HEK293 (cell line): ENCODE results near the gene CEP112.
A peak's percentile ranks its signal among the peaks of the same experiment; 100 is the strongest.

Experiments used
- CTCF ChIA-PET: fragments of 350-600 bp; formaldehyde crosslinking; extraction: SDS; loops from one replicate; lab custom pipeline; 2021; ENCODE audit warnings: antibody characterized with exemption; lab: Yijun Ruan, JAX
- POLR2A ChIA-PET: fragments of 300-600 bp; formaldehyde crosslinking; extraction: SDS; loops from one replicate; lab custom pipeline; 2020; ENCODE audit warnings: antibody characterized with exemption, inconsistent platforms; lab: Yijun Ruan, JAX
- H3K27ac ChIP-seq: fragments of 200-500 bp; sonication (Bioruptor generic); 2 replicates; pipeline ENCODE4 v1.5.1; 2014; ENCODE audit warnings: low read depth, low read length, control low read depth, inconsistent platforms; ENCODE audit errors: extremely low read depth
- H3K36me3 ChIP-seq, 2 experiments: fragments of 200-500 bp in 1 of 2; sonication (Bioruptor generic) in 1 of 2; 1 replicate in 1 of 2; 2 replicates in 1 of 2; pipeline ENCODE4 v1.5.1; 2014 to 2017; ENCODE audit warnings: inconsistent platforms in 2 of 2, low read length in 2 of 2; ENCODE audit not compliant: control insufficient read depth in 2 of 2, insufficient read depth in 1 of 2
- H3K4me1 ChIP-seq: fragments of 200-500 bp; sonication (Bioruptor generic); 2 replicates; pipeline ENCODE4 v1.5.1; 2014; ENCODE audit warnings: mild to moderate bottlenecking, low read length, inconsistent platforms; ENCODE audit not compliant: control insufficient read depth, insufficient read depth
- H3K4me3 ChIP-seq: 2 replicates; pipeline ENCODE4 v1.5.1; 2011; ENCODE audit warnings: low read depth, mild to moderate bottlenecking, control low read depth, low read length, moderate library complexity
- H3K9me3 ChIP-seq: fragments of 200-500 bp; sonication (Bioruptor generic); 2 replicates; pipeline ENCODE4 v1.5.1; 2014; ENCODE audit warnings: low read depth, low read length, inconsistent platforms; ENCODE audit not compliant: control insufficient read depth, insufficient read depth
- MEIS1 ChIP-seq: sonication (generic); formaldehyde crosslinking; IDR thresholded peaks from 2 replicates; pipeline ENCODE4 v1.8.1; 2022; ENCODE audit warnings: missing genetic modification reagents, mild to moderate bottlenecking, borderline replicate concordance
- MYNN ChIP-seq: fragments of 450-650 bp; formaldehyde crosslinking; IDR thresholded peaks from 2 replicates; pipeline ENCODE4 v1.5.1; 2016; ENCODE audit warnings: missing biosample characterization, missing genetic modification characterization, borderline replicate concordance
- SCRT2 ChIP-seq: fragments of 450-650 bp; formaldehyde crosslinking; IDR thresholded peaks from 2 replicates; pipeline ENCODE4 v1.5.1; 2016; ENCODE audit warnings: missing biosample characterization, missing genetic modification characterization
- SETDB1 ChIP-seq: IDR thresholded peaks from one replicate; pipeline ENCODE4 v1.6.1; 2017; ENCODE audit warnings: mild to moderate bottlenecking, low read length, moderate library complexity, mixed read lengths; ENCODE audit not compliant: insufficient read length
- YY1 ChIP-seq: fragments of 450-650 bp; formaldehyde crosslinking; IDR thresholded peaks from 2 replicates; pipeline ENCODE4 v1.5.1; 2018; ENCODE audit warnings: missing biosample characterization, missing genetic modification characterization
- ZBTB48 ChIP-seq: fragments of 450-650 bp; formaldehyde crosslinking; IDR thresholded peaks from 2 replicates; pipeline ENCODE4 v1.5.1; 2016; ENCODE audit warnings: missing biosample characterization, missing genetic modification characterization
- ZBTB8A ChIP-seq: fragments of 450-650 bp; formaldehyde crosslinking; IDR thresholded peaks from 2 replicates; pipeline ENCODE4 v1.5.1; 2016; ENCODE audit warnings: missing biosample characterization, missing genetic modification characterization
- ZEB2 ChIP-seq: fragments of 450-650 bp; formaldehyde crosslinking; IDR thresholded peaks from 2 replicates; pipeline ENCODE4 v1.5.1; 2016; ENCODE audit warnings: missing biosample characterization, missing genetic modification characterization
- ZNF132 ChIP-seq: fragments of 450-650 bp; formaldehyde crosslinking; IDR thresholded peaks from 2 replicates; pipeline ENCODE4 v1.5.1; 2017; ENCODE audit warnings: missing biosample characterization, missing genetic modification characterization, borderline replicate concordance
- ZNF133 ChIP-seq: fragments of 450-650 bp; formaldehyde crosslinking; IDR thresholded peaks from 2 replicates; pipeline ENCODE4 v1.5.1; 2016; ENCODE audit warnings: missing biosample characterization, missing genetic modification characterization
- ZNF146 ChIP-seq: fragments of 450-650 bp; formaldehyde crosslinking; IDR thresholded peaks from 2 replicates; pipeline ENCODE4 v1.5.1; 2016; ENCODE audit warnings: missing biosample characterization, missing genetic modification characterization
- ZNF155 ChIP-seq: fragments of 450-650 bp; formaldehyde crosslinking; IDR thresholded peaks from 2 replicates; pipeline ENCODE4 v1.5.1; 2016; ENCODE audit warnings: missing biosample characterization, missing genetic modification characterization
- ZNF202 ChIP-seq: fragments of 450-650 bp; formaldehyde crosslinking; IDR thresholded peaks from 2 replicates; pipeline ENCODE4 v1.5.1; 2016; ENCODE audit warnings: missing biosample characterization, missing genetic modification characterization, borderline replicate concordance
- ZNF274 ChIP-seq, 2 experiments: fragments of 200-500 bp in 1 of 2; fragments of 450-650 bp in 1 of 2; sonication (Bioruptor generic) in 1 of 2; formaldehyde crosslinking in 1 of 2; IDR thresholded peaks; 2 replicates each; pipeline versions ENCODE4 v1.5.1 to v1.6.1; 2014 to 2016; ENCODE audit warnings: borderline replicate concordance in 1 of 2, inconsistent platforms in 1 of 2, low read length in 1 of 2, missing biosample characterization in 1 of 2, missing genetic modification characterization in 1 of 2
- ZNF366 ChIP-seq: fragments of 450-650 bp; formaldehyde crosslinking; conservative IDR thresholded peaks from 2 replicates; pipeline ENCODE4 v1.5.1; 2016; ENCODE audit warnings: missing biosample characterization, missing genetic modification characterization
- ZNF37A ChIP-seq: fragments of 450-650 bp; IDR thresholded peaks from 2 replicates; pipeline ENCODE4 v1.5.1; 2018; ENCODE audit warnings: missing biosample characterization, missing genetic modification characterization
- ZNF423 ChIP-seq: fragments of 450-650 bp; formaldehyde crosslinking; IDR thresholded peaks from 2 replicates; pipeline ENCODE4 v1.5.1; 2016; ENCODE audit warnings: missing biosample characterization, missing genetic modification characterization
- ZNF548 ChIP-seq: fragments of 450-650 bp; formaldehyde crosslinking; IDR thresholded peaks from 2 replicates; pipeline ENCODE4 v1.5.1; 2016; ENCODE audit warnings: missing biosample characterization, missing genetic modification characterization
- ZNF558 ChIP-seq: fragments of 450-650 bp; formaldehyde crosslinking; IDR thresholded peaks from 2 replicates; pipeline ENCODE4 v1.5.1; 2016; ENCODE audit warnings: missing biosample characterization, missing genetic modification characterization
- ZNF596 ChIP-seq: fragments of 450-650 bp; IDR thresholded peaks from 2 replicates; pipeline ENCODE4 v1.5.0; 2018; ENCODE audit warnings: missing biosample characterization, mild to moderate bottlenecking, missing genetic modification characterization, moderate library complexity
- ZNF658 ChIP-seq: fragments of 450-650 bp; formaldehyde crosslinking; IDR thresholded peaks from 2 replicates; pipeline ENCODE4; 2016; ENCODE audit warnings: missing biosample characterization, missing genetic modification characterization
- ZNF776 ChIP-seq: fragments of 450-650 bp; formaldehyde crosslinking; IDR thresholded peaks from 2 replicates; pipeline ENCODE4 v1.5.0; 2017; ENCODE audit warnings: missing biosample characterization, missing genetic modification characterization, borderline replicate concordance
- ZNF785 ChIP-seq: fragments of 450-650 bp; formaldehyde crosslinking; IDR thresholded peaks from 2 replicates; pipeline ENCODE4 v1.5.1; 2016; ENCODE audit warnings: missing biosample characterization, missing genetic modification characterization
- ZSCAN16 ChIP-seq: fragments of 450-650 bp; formaldehyde crosslinking; IDR thresholded peaks from 2 replicates; pipeline ENCODE4 v1.5.1; 2016; ENCODE audit warnings: missing biosample characterization, missing genetic modification characterization
- TF ChIP-seq, protein P1 (sequence below): fragments of 450-650 bp; formaldehyde crosslinking; conservative IDR thresholded peaks from 2 replicates; pipeline ENCODE4 v1.5.1; 2016; ENCODE audit warnings: low read depth, missing biosample characterization, missing genetic modification characterization
- TF ChIP-seq, protein P2 (sequence below): fragments of 450-650 bp; formaldehyde crosslinking; optimal IDR thresholded peaks from 2 replicates; pipeline ENCODE3; 2016; ENCODE audit warnings: missing biosample characterization, mild to moderate bottlenecking, missing genetic modification characterization

The CEP112 gene

DNA sequence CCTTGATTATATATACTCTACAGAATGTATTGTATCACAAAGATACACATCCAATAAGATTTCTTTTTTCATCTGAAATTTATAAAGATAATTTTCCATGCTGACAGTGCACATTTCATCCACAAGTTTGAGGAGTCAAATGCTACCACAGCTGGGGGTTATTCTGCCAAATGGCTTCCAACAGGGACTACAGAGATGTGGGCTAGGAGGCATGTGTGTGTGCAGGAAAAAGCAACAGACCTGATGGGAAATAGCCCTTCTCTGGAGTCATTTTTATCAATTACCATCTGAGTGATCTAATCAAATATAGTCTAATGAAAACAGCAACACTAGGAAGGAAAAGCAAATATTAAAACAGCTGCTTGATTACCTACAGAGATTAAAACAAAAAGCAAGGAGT is 290.5 kb downstream of the CEP112 start:
- ChIA-PET CTCF (interaction anchor here (1.2 kb wide), 1 partner anchor 607 kb away, joined by 3 read pairs; no protein-coding TSS in a partner anchor), POLR2A (no interaction called here)
- no peaks in the 10 kb centered on the region for H3K4me1 ChIP-seq
- TF ChIP-seq ZBTB48, result no peak
- no peak for TF ChIP-seq ZNF274 (IDR thresholded peaks at IDR 0.05; ENCODE audit: low read length)
- TF ChIP-seq ZNF274 (tag by site-specific recombination; IDR thresholded peaks at IDR 0.05; ENCODE audit: borderline replicate concordance), result no peak
- TF ChIP-seq ZNF133 (tag by site-specific recombination), result no peak
- TF ChIP-seq ZNF596 (tag by site-specific recombination), result no peak
- TF ChIP-seq ZNF132 (tag by site-specific recombination), result no peak
- no peak for TF ChIP-seq MYNN (tag by site-specific recombination)
- TF ChIP-seq ZEB2 (tag by site-specific recombination), result no peak
- H3K4me3 ChIP-seq, result no peak overlapping the region
- H3K27ac ChIP-seq, result no peak overlapping the region
- no peaks in the 10 kb centered on the region for H3K36me3 ChIP-seq
- no peaks in the 10 kb centered on the region for H3K9me3 ChIP-seq

DNA sequence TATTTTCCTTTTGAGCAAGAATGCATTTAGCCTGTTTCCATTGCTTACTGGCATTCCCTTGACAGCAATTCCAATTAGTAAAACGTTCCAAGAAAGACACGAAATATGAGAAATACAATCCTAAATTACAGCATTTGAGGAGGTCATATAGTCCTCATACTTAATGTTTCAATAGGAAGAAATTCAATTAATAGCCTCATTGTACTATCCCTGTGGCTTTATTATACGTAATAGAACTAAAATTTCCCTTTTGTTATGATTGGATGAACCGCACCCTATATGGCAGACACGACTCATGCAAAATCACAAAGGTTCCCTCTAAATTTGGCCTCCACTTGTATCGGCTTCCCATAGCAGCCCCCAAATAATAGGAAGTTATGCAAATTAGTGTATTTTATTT is 291.7 kb downstream of the CEP112 start:
- TF ChIP-seq ZBTB8A (no peak), ZNF274 (IDR thresholded peaks at IDR 0.05; ENCODE audit: low read length) (no peak), ZNF274 (tag by site-specific recombination; IDR thresholded peaks at IDR 0.05; ENCODE audit: borderline replicate concordance) (no peak), SETDB1 (no peak), ZNF37A (tag by site-specific recombination) (no peak), ZNF202 (tag by site-specific recombination) (no peak), ZNF423 (tag by site-specific recombination) (no peak)
- TF ChIP-seq, protein P1, sequence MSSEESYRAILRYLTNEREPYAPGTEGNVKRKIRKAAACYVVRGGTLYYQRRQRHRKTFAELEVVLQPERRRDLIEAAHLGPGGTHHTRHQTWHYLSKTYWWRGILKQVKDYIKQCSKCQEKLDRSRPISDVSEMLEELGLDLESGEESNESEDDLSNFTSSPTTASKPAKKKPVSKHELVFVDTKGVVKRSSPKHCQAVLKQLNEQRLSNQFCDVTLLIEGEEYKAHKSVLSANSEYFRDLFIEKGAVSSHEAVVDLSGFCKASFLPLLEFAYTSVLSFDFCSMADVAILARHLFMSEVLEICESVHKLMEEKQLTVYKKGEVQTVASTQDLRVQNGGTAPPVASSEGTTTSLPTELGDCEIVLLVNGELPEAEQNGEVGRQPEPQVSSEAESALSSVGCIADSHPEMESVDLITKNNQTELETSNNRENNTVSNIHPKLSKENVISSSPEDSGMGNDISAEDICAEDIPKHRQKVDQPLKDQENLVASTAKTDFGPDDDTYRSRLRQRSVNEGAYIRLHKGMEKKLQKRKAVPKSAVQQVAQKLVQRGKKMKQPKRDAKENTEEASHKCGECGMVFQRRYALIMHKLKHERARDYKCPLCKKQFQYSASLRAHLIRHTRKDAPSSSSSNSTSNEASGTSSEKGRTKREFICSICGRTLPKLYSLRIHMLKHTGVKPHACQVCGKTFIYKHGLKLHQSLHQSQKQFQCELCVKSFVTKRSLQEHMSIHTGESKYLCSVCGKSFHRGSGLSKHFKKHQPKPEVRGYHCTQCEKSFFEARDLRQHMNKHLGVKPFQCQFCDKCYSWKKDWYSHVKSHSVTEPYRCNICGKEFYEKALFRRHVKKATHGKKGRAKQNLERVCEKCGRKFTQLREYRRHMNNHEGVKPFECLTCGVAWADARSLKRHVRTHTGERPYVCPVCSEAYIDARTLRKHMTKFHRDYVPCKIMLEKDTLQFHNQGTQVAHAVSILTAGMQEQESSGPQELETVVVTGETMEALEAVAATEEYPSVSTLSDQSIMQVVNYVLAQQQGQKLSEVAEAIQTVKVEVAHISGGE (tag by site-specific recombination), result no peak
- TF ChIP-seq, all 188 proteins: peak for 0
- Histone ChIP-seq H3K27ac (no peak overlapping the region), H3K4me3 (no peak overlapping the region), H3K4me1 (no peaks in the 10 kb centered on the region), H3K9me3 (no peaks in the 10 kb centered on the region), H3K36me3 (no peaks in the 10 kb centered on the region)
- ChIA-PET POLR2A (no interaction called here), CTCF (interaction anchor here (0.6 kb wide), 1 partner anchor 103 kb away, joined by 4 read pairs; no protein-coding TSS in a partner anchor)

DNA sequence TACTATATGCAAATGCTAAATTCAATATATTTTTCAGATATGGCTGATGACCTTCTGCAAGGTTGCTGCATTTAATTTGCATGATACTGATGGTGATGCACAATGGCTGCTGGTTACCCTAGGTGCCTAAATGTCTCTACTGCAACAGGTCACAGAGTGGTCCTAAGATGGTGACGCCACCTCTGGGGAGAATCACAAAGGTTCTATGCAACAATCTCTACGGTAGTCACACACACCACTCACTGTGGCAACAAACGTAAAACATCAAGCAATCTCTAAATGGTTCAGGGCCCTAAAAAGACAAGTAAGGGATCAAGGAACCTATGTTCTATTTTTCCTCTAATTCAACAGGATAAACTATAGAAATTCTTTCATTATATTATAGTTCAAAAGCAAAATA is 293.3 kb downstream of the CEP112 start:
- 0 out of 2 replicates have a peak, but pooled peaks have one; percentile 34 for TF ChIP-seq SCRT2 (tag by site-specific recombination)
- no peak for TF ChIP-seq ZNF785 (tag by site-specific recombination)
- ChIA-PET POLR2A (no interaction called here), CTCF (interaction anchor here (0.6 kb wide), 1 partner anchor 63 kb away, joined by 3 read pairs; no protein-coding TSS in a partner anchor)
- no peaks in the 10 kb centered on the region for H3K4me1 ChIP-seq
- H3K9me3 ChIP-seq, result no peaks in the 10 kb centered on the region
- H3K27ac ChIP-seq, result no peak overlapping the region
- H3K36me3 ChIP-seq, result no peaks in the 10 kb centered on the region
- H3K4me3 ChIP-seq, result no peak overlapping the region

DNA sequence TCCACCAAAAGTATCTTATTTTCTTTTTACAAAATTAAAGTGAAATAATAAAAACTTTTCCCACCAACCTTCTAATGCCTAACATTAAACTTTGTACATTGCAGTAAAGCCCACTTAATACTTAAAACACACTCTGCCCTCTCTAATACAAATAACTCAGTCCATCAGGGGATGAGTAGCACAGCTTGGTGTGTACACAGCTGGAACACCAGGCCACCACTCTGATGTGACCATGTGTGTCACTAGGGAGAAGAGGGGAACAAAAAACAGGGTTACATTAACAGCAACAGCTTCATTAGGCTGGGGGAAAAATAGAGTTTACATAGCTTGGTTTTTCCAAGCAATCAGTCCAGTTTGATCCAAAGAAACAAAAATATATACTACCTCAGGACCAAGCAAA is 295.0 kb downstream of the CEP112 start:
- H3K27ac ChIP-seq, result no peak overlapping the region
- no peak overlapping the region for H3K4me3 ChIP-seq
- CTCF ChIA-PET, result no interaction called here
- H3K4me1 ChIP-seq, result no peaks in the 10 kb centered on the region
- no peak for TF ChIP-seq ZNF366
- no peak for TF ChIP-seq ZNF146 (tag by site-specific recombination)
- no peak for TF ChIP-seq ZNF155 (tag by site-specific recombination)
- no peak for TF ChIP-seq ZNF558
- no peak for TF ChIP-seq ZNF658 (tag by site-specific recombination)
- no peak for TF ChIP-seq ZNF776
- TF ChIP-seq, protein P2, sequence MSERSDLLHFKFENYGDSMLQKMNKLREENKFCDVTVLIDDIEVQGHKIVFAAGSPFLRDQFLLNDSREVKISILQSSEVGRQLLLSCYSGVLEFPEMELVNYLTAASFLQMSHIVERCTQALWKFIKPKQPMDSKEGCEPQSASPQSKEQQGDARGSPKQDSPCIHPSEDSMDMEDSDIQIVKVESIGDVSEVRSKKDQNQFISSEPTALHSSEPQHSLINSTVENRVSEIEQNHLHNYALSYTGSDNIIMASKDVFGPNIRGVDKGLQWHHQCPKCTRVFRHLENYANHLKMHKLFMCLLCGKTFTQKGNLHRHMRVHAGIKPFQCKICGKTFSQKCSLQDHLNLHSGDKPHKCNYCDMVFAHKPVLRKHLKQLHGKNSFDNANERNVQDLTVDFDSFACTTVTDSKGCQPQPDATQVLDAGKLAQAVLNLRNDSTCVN (tag by site-specific recombination), result no peak
- no peak for TF ChIP-seq YY1
- no peak for TF ChIP-seq ZNF548 (tag by site-specific recombination)
- no peak for TF ChIP-seq ZSCAN16 (tag by site-specific recombination)
- no peak for TF ChIP-seq MEIS1 (CRISPR knock-in tag)
- H3K9me3 ChIP-seq, result no peaks in the 10 kb centered on the region
- H3K36me3 ChIP-seq, result no peaks in the 10 kb centered on the region
- POLR2A ChIA-PET, result no interaction called here
